ENCODE data around the gene GLYAT.
"Not testable (repeated sequence)": the region's sequence is repeated elsewhere in the genome, so short reads cannot be mapped to it uniquely, and the experiment has no call there.

Gene GLYAT

GRCh38 chr11:58742981-58743880, 11.5 kb upstream of the GLYAT start:
- no peak for DNase-seq

GRCh38 chr11:58742140-58742539, 10.4 kb upstream of the GLYAT start:
- DNase-seq = no peak

DNA sequence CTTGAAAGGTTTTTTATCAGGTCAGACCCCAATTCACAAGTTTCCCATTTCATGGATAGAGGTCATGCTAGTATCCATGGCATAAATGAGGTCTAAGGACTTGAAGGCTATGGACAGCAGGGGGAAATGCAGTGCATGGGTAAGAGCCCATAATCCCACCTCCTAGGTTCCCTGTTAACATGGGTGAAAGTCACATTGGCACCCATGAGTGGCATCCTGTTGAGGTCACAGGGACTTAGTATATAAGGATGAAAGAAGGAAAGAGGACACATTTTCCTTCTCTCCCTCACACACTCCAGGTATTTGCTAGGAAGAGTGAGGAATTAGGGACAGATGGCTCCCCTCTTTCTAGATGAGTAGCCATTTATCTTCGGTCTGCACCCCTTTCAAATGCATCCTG, 9.4 kb upstream of the GLYAT start:
- no peak for DNase-seq

GRCh38 chr11:58740447-58740846, 8.7 kb upstream of the GLYAT start:
- DNase-seq = no peak

DNA sequence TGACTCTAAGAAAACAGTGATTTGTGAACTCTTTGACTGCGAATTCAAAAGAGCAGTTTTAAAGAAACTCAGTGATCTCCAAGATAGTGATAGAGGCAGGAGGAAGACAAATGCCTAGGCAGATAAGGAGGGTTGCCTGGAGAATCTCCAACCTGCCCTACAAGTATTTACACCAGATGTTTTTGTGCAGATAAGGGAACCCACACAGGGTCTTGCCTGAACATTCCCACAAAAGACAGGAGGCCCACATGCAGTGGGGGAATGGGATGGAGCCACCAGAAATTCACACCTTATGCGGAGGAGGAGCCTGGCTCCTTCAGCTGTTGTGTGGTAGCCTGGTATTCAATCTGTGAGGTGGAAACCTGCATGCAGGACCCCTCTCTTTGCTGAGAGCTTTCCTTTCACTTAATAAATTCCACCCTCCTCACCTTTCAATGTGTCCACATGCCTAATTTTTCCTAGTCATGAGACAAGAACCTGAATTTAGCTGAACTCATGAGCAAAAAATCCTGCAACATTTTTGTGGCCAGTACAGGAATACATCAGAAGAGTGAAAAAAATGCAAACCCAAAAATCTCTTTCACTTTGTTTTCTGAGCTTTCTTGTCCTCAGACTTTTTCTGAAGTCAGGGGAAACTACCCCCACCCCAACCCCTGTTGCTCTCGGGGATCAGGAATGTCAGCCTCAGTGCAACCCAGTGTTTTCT, 8.1 kb upstream of the GLYAT start:
- no peak for DNase-seq

- DNase-seq = no peak
Measured at GRCh38 chr11:58734681-58735490, 3.1 kb upstream of the GLYAT start.

- no peak for DNase-seq
Measured at GRCh38 chr11:58730507-58731089, 1.1 kb downstream of the GLYAT start.

GRCh38 chr11:58727415-58727797, 4.3 kb downstream of the GLYAT start:
- no peak for DNase-seq

DNA sequence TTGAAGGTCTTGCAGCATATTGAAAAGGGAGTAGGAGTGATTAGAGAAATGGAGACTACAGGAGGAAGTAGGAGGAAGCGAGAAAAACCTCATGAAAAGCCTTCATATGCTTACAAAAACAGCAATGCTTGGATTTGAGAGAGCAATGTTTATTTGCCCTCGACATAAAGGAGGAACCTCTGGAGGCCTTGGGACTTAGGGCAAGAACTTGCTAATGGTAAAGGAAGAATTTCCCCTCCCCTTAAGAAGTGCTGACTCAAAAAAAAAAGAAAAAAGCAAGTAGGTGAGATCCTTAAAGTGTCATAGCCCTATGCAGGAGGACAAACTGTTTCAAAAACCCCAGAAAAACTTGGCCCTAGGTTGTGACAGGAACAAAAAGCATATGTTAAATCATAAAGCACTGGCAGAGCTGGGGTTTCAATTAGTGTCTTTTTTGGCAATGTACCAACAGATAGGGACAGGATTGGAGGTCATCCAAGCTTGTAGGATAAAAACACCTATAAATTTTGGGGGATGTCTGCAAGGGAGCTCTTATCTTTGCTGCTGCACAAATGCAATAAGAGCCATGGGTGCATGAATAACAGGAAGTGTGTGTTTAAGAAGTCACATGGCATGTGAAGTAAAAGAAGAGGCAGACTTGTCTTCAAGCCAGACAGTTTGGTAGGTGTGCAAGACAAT, 4.9 kb downstream of the GLYAT start:
- no peak for DNase-seq

DNA sequence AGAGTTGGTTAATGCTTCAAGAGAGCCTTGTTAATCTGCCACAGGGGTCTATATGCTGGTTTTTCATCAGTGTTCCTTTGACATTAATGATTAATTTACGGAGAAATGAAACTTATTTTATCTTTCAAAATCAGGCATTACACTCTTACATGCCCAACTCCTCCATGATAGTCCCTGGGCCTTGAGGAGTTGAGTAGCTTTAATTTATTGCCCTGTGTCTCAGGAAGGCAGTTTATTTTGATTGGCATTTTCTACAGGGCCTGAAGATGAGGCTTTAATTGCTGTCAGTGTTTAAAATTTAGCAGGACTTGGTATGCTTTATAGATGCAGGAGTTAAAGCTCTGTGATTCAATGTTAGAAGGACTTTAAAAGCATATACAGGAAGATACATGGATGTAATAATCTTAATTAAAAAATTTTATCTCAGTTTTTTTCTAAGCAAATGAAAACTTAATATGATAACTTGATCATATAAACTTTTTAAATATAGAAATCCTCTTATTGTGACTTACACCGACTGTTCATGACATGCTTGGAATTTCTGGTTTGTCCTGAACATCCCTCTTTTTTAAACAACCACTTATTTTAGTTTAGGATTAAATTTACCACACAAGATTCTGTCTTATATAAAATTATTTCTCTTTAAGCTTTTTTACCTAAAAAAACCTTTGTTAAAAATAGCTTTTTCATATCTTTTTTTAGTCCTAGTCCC, 12.2 kb downstream of the GLYAT start:
- DNase-seq = no peak

GRCh38 chr11:58712531-58712930, 19.2 kb downstream of the GLYAT start:
- no peak for DNase-seq

DNA sequence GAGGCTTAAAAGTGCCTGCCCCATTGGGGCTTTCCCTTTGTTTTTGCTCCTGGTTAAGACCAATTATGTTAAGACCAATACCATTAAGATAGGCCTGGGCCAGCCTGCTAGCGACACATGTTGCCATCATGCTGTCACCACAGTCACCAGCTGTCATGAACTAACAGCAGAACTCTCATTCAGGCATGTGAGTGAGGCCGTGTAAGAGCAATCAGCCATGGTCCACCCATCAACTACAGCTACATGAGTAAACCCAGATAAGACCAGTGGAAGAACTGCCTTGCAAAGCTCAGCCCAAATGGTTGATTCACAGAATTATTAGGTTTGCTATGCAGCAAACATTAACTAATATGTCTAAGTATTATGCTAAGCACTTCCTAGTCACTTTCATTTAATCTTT, 19.9 kb downstream of the GLYAT start:
- no peak for DNase-seq

DNA sequence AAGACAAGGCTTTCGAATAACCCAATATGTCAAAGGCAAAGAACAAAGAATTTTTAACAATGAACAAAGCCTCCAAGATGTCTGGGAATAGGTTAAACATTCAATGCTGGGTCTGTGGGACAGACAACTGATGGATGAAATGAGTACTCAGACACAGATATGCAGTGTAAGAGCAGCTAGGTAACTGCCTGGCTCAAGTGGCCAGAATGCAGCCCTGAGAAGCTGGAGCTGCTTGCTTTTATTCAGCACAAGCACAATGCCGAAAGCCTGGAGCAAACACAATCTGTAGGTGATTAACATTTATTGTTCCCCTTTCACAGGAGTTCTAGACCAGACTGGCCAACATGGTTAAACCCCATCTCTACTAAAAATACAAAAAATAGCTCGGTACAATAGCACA, 24.0 kb downstream of the GLYAT start:
- DNase-seq = no peak

DNA sequence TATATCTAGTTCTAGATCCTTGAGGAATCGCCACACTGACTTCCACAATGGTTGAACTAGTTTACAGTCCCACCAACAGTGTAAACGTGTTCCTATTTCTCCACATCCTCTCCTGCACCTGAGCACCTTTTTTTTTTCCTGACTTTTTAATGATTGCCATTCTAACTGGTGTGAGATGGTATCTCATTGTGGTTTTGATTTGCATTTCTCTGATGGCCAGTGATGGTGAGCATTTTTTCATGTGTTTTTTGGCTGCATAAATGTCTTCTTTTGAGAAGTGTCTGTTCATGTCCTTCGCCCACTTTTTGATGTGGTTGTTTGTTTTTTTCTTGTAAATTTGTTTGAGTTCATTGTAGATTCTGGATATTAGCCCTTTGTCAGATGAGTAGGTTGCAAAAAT, 34.9 kb downstream of the GLYAT start:
- DNase-seq = not testable (repeated sequence)

DNA sequence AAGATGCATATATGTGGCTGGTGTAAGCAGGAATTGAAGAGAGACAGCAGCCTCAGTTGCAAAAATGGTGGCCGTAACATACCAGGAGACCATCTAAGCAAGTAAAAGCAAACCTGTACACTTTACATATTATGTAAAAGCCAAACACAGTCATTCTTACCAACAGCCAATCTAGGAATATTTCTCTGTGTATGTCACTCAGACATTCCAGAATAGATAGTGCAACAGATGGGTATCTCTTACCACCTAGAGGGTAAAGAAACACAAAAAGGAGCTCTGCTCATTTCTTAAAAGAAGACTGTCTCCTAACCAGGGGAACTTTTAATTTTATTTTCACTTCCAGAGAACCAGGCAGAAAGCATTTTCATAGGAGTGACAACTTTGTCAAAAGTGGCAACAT, 38.7 kb downstream of the GLYAT start:
- DNase-seq = no peak

DNA sequence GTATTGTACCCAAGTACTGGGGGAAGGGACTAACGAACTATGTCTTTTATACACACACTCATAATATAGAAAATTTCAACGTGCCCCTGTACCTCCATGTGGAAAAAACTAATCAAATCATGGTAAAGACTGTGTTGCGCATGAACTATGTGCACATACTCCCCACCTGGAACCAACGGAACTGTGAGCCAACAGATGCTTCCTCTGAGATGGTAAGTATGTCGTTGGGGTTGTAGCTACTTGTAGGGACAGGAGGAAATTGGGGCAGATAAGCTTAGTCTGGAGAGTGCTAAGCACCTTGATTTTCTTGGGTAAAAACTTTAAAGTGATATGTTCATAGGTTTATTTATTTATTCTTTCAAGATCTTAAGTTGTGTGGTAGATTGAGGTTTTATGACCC, 40.1 kb downstream of the GLYAT start:
- DNase-seq = no peak

DNA sequence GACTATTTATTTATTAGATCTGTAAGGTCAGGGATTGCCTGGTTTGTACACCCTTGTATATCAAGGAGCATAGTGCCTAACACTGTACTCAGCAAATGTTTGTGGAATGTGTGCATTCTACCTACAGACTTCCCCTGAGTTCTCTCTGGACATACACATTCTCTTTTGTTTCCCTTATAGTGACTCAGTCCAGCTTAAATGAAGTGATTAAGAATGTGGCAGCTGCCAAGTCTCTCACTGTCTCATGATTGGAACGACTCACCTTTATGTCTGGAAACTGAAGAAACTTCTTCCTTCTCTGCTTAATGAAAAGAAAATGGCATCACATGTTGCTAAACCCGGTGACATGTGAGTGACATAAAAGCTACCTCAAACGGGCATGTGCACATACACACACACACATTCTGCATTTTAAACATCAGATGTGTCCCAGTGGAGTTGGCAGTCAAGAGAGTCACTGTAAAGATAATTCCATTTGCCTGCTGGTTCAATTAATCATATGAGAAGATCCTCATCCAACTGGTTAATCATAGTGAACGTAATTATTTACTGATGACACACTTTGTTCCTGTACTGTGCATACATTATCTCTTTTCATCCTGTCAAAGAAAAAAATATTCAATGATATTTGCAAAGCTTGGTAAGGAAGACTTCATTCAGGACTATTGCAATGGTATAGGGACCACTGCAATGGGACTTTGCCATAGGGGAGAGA, 42.8 kb downstream of the GLYAT start:
- no peak for DNase-seq

GRCh38 chr11:58685973-58686722, 45.6 kb downstream of the GLYAT start:
- DNase-seq = no peak

GRCh38 chr11:58682660-58683059, 49.1 kb downstream of the GLYAT start:
- not testable (repeated sequence) for DNase-seq

DNA sequence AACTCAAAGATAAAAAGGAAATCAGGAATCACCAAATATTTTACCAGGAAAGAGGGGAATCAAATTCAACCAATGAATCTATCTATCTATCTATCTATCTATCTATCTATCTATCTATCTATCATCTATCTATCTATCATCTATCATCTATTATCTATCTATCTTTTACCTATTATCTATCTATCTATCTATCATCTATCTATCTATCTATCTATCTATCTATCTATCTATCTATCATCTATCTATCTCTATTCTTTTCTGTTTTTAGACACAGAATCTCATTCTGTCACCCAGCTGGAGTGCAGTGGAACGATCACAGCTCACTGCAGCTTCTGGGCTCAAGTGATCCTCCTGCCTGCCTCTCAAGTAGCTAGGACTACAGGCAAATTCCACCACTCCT, 54.2 kb downstream of the GLYAT start:
- DNase-seq = not testable (repeated sequence)
